Measurements from ENCODE around the gene PHLPP1. TPM values are rescaled to one million over a fixed set of nuclear protein-coding genes. Genes with fewer than 3 reads are reported as not detected.

PHLPP1 gene
- total and polyA plus RNA-seq, 2 of the 4 experiments (the other 2 are of a cell fraction): 3.3 to 3.6 TPM

DNA sequence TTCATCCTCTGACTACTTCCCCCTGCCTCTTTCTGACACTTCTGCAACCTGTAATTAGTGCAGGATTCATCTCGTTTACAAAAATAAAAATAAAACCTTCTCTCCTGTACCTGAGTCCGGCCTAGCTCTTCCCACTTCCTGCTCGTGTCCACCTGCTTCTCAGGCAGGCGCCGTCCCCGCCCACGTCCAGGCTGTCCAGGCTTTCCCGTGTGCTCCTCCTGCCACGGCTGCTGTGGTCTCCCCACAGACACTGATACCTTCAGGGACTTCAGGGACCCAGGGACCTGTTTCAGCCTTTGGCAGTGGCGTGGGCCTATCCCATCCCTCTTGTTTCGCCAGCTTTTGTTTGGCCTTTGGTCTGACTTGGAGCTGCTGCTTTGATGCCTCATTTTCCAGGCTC is 272.5 kb downstream of the PHLPP1 start:
- no peak overlapping the region for H2AK5ac ChIP-seq (ENCODE audit: low read depth, low read length)
- TF ChIP-seq MAFK (IDR thresholded peaks at IDR 0.05; ENCODE audit: low read depth, low read length) (no peak), NFE2L2 (IDR thresholded peaks at IDR 0.05; ENCODE audit: low read depth, low read length) (no peak), MXI1 (IDR thresholded peaks at IDR 0.05; ENCODE audit: borderline replicate concordance, low read depth, low read length) (no peak), FOS (IDR thresholded peaks at IDR 0.05; ENCODE audit: low read depth, low read length) (no peak), RFX5 (IDR thresholded peaks at IDR 0.05; ENCODE audit: low read depth, low read length) (no peak), BHLHE40 (IDR thresholded peaks at IDR 0.05; ENCODE audit: low read depth, low read length) (no peak), SMC3 (IDR thresholded peaks at IDR 0.05; ENCODE audit: low read depth, low read length) (no peak), RAD21 (IDR thresholded peaks at IDR 0.05; ENCODE audit: low read length) (no peak), POLR2A (IDR thresholded peaks at IDR 0.05; ENCODE audit: low read depth, low read length) (no peak), RCOR1 (IDR thresholded peaks at IDR 0.05; ENCODE audit: insufficient replicate concordance, low read length) (no peak), CEBPB (IDR thresholded peaks at IDR 0.05; ENCODE audit: low read depth, low read length) (no peak), MAZ (IDR thresholded peaks at IDR 0.05; ENCODE audit: borderline replicate concordance, low read depth, low read length) (no peak)
- TF ChIP-seq, protein P1, sequence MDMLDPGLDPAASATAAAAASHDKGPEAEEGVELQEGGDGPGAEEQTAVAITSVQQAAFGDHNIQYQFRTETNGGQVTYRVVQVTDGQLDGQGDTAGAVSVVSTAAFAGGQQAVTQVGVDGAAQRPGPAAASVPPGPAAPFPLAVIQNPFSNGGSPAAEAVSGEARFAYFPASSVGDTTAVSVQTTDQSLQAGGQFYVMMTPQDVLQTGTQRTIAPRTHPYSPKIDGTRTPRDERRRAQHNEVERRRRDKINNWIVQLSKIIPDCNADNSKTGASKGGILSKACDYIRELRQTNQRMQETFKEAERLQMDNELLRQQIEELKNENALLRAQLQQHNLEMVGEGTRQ (IDR thresholded peaks at IDR 0.05; ENCODE audit: low read depth, low read length): no peak
- TF ChIP-seq, protein P2, sequence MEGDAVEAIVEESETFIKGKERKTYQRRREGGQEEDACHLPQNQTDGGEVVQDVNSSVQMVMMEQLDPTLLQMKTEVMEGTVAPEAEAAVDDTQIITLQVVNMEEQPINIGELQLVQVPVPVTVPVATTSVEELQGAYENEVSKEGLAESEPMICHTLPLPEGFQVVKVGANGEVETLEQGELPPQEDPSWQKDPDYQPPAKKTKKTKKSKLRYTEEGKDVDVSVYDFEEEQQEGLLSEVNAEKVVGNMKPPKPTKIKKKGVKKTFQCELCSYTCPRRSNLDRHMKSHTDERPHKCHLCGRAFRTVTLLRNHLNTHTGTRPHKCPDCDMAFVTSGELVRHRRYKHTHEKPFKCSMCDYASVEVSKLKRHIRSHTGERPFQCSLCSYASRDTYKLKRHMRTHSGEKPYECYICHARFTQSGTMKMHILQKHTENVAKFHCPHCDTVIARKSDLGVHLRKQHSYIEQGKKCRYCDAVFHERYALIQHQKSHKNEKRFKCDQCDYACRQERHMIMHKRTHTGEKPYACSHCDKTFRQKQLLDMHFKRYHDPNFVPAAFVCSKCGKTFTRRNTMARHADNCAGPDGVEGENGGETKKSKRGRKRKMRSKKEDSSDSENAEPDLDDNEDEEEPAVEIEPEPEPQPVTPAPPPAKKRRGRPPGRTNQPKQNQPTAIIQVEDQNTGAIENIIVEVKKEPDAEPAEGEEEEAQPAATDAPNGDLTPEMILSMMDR (conservative IDR thresholded peaks at IDR 0.05; ENCODE audit: low read depth, low read length): no peak
- H2BK15ac ChIP-seq (ENCODE audit: low read depth, low read length): no peak overlapping the region
- no peak overlapping the region for H3K9ac ChIP-seq (ENCODE audit: low read depth, low read length)
- H3K27me3 ChIP-seq (ENCODE audit: control insufficient read depth, insufficient read depth, low read length): peaks cover 21% of the 10 kb centered on the region
- H3K56ac ChIP-seq (ENCODE audit: extremely low read depth, insufficient read depth, low read length): no peak overlapping the region
- H4K8ac ChIP-seq (ENCODE audit: low read depth in 2 of 2, low read length in 2 of 2): no peak overlapping the region
- H3K23ac ChIP-seq (ENCODE audit: low read depth, low read length): no peak overlapping the region
- POLR2A ChIA-PET (ENCODE audit: unreplicated experiment): no interaction called here
- H3K4me2 ChIP-seq (ENCODE audit: low read depth, low read length): no peak overlapping the region
- no peak overlapping the region for H2AK9ac ChIP-seq (replicated peaks; ENCODE audit: low read depth, low read length, poor library complexity)
- H2AFZ ChIP-seq (replicated peaks; ENCODE audit: low read length, poor library complexity): no peak overlapping the region
- no peak overlapping the region for H3K14ac ChIP-seq (replicated peaks; ENCODE audit: low read depth, low read length)
- DNase-seq (no peak), ATAC-seq (ENCODE audit: low read depth) (no peak)
- H3K4me3 ChIP-seq (ENCODE audit: insufficient read depth, low read depth, low read length): no peak overlapping the region
- H3K36me3 ChIP-seq (ENCODE audit: control insufficient read depth, insufficient read depth, low read length): no peaks in the 10 kb centered on the region
- no peaks in the 10 kb centered on the region for H4K20me1 ChIP-seq (ENCODE audit: insufficient read depth, low read length)
- H2BK120ac ChIP-seq (ENCODE audit: low read depth, low read length): no peak overlapping the region
- H3K18ac ChIP-seq (ENCODE audit: low read depth, low read length): no peak overlapping the region
- no peaks in the 10 kb centered on the region for H3K9me1 ChIP-seq (ENCODE audit: insufficient read depth, low read length)
- intact Hi-C loops (cut with micrococcal nuclease) (loop anchor here (10.0 kb wide), 2 partner anchors 463 to 803 kb away; partner anchors contain the start of genes PIGN, RELCH and ZCCHC2), dilution Hi-C loops (cut with HindIII; ENCODE audit: low sequenced_read_pairs, unreplicated experiment) (no loop called here), in situ Hi-C loops (cut with MboI; ENCODE audit: low sequenced_read_pairs) (loop anchor here (25.0 kb wide), 1 partner anchor 801 kb away; the partner anchor contains the start of genes PIGN and RELCH)
- no peak overlapping the region for H3K4ac ChIP-seq (ENCODE audit: low read depth, low read length)
- H4K91ac ChIP-seq (ENCODE audit: insufficient read depth, low read depth, low read length): no peak overlapping the region
- 79% methylated on average over 10 of the region's 11 CpGs; no CpG with 5 or more reads in 1 of the 2 experiments for WGBS, 2 experiments (ENCODE audit: extremely low coverage in 2 of 2, insufficient read length in 1 of 2)
- no TSS peak for BruUV-seq (replicated peaks)
- no peaks in the 10 kb centered on the region for H3K4me1 ChIP-seq (ENCODE audit: control insufficient read depth, insufficient read depth, low read length)
- no peak overlapping the region for H2BK5ac ChIP-seq (ENCODE audit: low read depth, low read length, poor library complexity, severe bottlenecking)
- CTCF ChIA-PET: no interaction called here
- H4K5ac ChIP-seq (ENCODE audit: low read depth, low read length): no peak overlapping the region; the same call in 1 of the 2 replicates
- no peak overlapping the region for H3K27ac ChIP-seq (ENCODE audit: insufficient read depth, low read length)
- no peaks in the 10 kb centered on the region for H3K79me1 ChIP-seq (ENCODE audit: low read depth in 1 of 2, low read length in 2 of 2)
- H2BK20ac ChIP-seq (ENCODE audit: low read depth, low read length): no peak overlapping the region
- no peaks in the 10 kb centered on the region for H3K9me3 ChIP-seq (ENCODE audit: control insufficient read depth, insufficient read depth, low read length)

All from IMR-90 (cell line).